ENCODE measurements around the gene KRT6B.

- TF ChIP-seq CTCF (optimal IDR thresholded peaks at IDR 0.05 in 1 of 3, IDR thresholded peaks at IDR 0.05 in 1 of 3, conservative IDR thresholded peaks at IDR 0.05 in 1 of 3; ENCODE audit: extremely low read depth in 1 of 3, insufficient read depth in 2 of 3, low read length in 3 of 3) = no peak
- TF ChIP-seq EZH2 (IDR thresholded peaks at IDR 0.05; ENCODE audit: low read length) = no peak
Observed at GRCh38 chr12:52405922-52406385, 46.0 kb downstream of the KRT6B start, which contains the start of gene KRT82.

Data from keratinocyte (primary cell).